T-helper 1 cell treated with Interleukin-12 subunit alpha and Interleukin-12 subunit beta and Interleukin-4 antibody, amounts not matched to agents 30 ng/mL and 1 ng/mL, for 36 hours (primary cell): ENCODE results near the gene KRT79. TPM values are rescaled to one million over a fixed set of nuclear protein-coding genes. Genes with fewer than 3 reads are reported as not detected.

Source experiments
- intact Hi-C: fragments of 100-400 bp; cut with micrococcal nuclease; formaldehyde crosslinking; loops from one replicate; pipeline ENCODE4 v1.15.1; 2024
- total RNA-seq: library from RNA; stranded (reverse); gene quantifications from 2 replicates; pipeline ENCODE4 v1.2.3, GENCODE V29; 2022

KRT79 gene
- total RNA-seq, 1 donor from 2014 or later = not detected

- intact Hi-C loops = no loop called here
Observed at GRCh38 chr12:52821071-52821730, 12.9 kb downstream of the KRT79 start.

GRCh38 chr12:52820521-52820920 lies 13.6 kb downstream of the KRT79 start:
- intact Hi-C loops = no loop called here

- intact Hi-C loops = no loop called here
Observed at GRCh38 chr12:52819731-52820510, 14.2 kb downstream of the KRT79 start.

- intact Hi-C loops = no loop called here
Observed at GRCh38 chr12:52818887-52819420, 15.2 kb downstream of the KRT79 start.

GRCh38 chr12:52818388-52818787 lies 15.7 kb downstream of the KRT79 start:
- intact Hi-C loops = no loop called here

- intact Hi-C loops = no loop called here
Observed at GRCh38 chr12:52817699-52818238, 16.3 kb downstream of the KRT79 start.

- intact Hi-C loops = no loop called here
Observed at GRCh38 chr12:52817003-52817698, 17.0 kb downstream of the KRT79 start.

GRCh38 chr12:52815676-52816588 lies 18.2 kb downstream of the KRT79 start:
- intact Hi-C loops = no loop called here

- intact Hi-C loops = no loop called here
Observed at GRCh38 chr12:52815161-52815560, 18.9 kb downstream of the KRT79 start.

GRCh38 chr12:52814710-52815155 lies 19.4 kb downstream of the KRT79 start:
- intact Hi-C loops = no loop called here

- intact Hi-C loops = no loop called here
Observed at GRCh38 chr12:52813885-52814709, 20.0 kb downstream of the KRT79 start, which contains the start of gene KRT4. Gene KRT4 (minus strand): TSS chr12:52814116. CDS start chr12:52814058, 58 bp downstream.

GRCh38 chr12:52813203-52813819 lies 20.8 kb downstream of the KRT79 start:
- intact Hi-C loops = no loop called here

- intact Hi-C loops = no loop called here
Observed at GRCh38 chr12:52812749-52813148, 21.4 kb downstream of the KRT79 start.

GRCh38 chr12:52812073-52812400 lies 22.1 kb downstream of the KRT79 start:
- intact Hi-C loops = no loop called here

GRCh38 chr12:52811191-52812072 lies 22.7 kb downstream of the KRT79 start:
- intact Hi-C loops = no loop called here

- intact Hi-C loops = no loop called here
Observed at GRCh38 chr12:52810554-52810953, 23.6 kb downstream of the KRT79 start.

GRCh38 chr12:52809166-52809565 lies 24.9 kb downstream of the KRT79 start:
- intact Hi-C loops = no loop called here

- intact Hi-C loops = no loop called here
Observed at GRCh38 chr12:52808573-52809160, 25.4 kb downstream of the KRT79 start.
